HG03135 (cell line): Measurements from ENCODE around the gene OPA1.
A peak's percentile ranks its signal among the peaks of the same experiment; 100 is the strongest.

Experiments used
- ATAC-seq: cut with Tn5 transposase; IDR thresholded peaks from one replicate; pipeline ENCODE4 v1.9.1; 2021; ENCODE audit warnings: mild to moderate bottlenecking, moderate library complexity; ENCODE audit not compliant: unreplicated experiment

The OPA1 gene

GRCh38 chr3:193592841-193593667 lies at the start of gene OPA1:
TSS of gene OPA1 (plus strand) at chr3:193593208. CDS start at chr3:193593378, 170 bp downstream.
- ATAC-seq: peak; percentile 98

- no peak for ATAC-seq
These were observed 48.7 kb upstream of the OPA1 start for GRCh38 chr3:193544289-193544688.

DNA sequence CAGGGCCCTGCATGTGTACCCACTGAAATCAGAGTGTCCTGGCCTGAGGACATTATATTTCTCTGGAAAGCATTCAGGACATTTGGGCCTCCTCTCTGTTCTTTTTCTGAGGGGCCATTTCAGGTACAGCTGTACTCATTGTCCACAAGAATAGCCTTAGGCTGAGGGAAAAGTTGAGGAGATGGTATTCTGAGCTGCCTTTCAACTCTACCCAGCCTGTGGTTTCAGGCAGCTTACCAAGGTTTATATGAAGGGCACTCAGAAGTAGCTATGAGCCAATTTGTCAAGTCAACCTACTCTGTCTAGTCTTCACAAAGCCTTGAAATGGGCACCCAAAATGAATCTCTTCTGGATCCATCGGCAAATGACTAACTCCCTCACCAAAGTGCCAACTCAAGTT lies 47.7 kb upstream of the OPA1 start:
- no peak for ATAC-seq

DNA sequence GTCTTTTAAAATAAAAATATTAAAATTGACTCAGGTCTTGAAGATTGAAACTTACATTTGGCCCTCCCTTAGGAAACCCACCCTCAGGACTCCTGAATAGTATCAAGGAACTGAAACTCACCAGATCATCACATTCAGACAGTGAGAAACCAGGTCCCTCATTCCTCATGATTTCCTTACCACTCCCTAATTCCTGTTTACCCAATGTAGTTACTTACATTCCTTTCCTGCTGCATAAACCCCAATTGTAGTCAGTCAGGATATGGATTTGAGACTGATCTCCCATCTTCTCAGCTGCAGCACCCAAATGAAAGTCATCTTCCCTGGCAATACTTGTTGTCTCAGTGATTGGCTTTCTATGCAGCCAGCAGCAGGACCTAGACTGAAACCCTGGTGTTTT lies 46.9 kb upstream of the OPA1 start:
- no peak for ATAC-seq

- no peak for ATAC-seq
These were observed 44.6 kb upstream of the OPA1 start for GRCh38 chr3:193548406-193548805.

DNA sequence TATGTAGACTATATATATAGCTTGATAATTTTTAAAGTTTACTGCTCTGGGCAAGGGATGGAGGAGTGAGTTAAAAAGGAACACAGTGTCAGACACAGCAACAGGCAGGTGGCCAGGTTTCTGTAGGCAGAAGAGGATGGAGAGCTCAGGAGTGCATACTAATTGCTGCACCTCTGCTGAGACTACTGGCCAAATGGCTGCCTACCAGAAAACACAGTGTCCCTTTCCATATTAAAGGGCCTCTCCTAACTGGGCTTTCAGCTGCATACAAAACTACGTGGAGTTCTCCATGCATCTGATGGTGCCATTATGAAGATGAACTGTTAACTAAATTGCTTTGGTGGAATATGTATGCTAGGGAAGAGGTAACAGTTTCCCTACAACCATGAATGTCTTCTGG lies 40.1 kb upstream of the OPA1 start:
- no peak for ATAC-seq

- ATAC-seq: no peak
These were observed 39.4 kb upstream of the OPA1 start for GRCh38 chr3:193553586-193553985.

GRCh38 chr3:193554811-193555210 lies 38.2 kb upstream of the OPA1 start, which contains the start of gene ATP13A4:
TSS of gene ATP13A4 (minus strand) at chr3:193554895. CDS start at chr3:193554799, 96 bp downstream.
- no peak for ATAC-seq

DNA sequence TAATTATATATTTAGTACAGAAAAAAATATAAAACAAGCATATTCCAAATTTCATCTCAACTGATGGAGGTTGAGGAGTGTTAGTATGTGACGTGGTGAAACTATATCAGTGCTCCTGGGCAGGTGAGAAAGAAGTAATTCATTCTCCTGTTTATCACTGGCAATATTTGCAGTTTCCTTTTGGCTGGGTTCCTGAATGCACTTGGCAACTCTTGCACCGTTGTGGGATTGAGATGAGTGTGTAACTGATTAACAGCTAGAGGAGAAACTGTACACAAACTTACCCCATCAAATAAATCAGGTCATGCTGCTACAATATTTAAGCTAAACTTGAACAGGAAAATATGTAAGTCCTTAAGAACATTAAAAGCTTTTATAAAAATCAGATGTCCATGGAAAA lies 36.2 kb upstream of the OPA1 start:
- ATAC-seq: no peak

- no peak for ATAC-seq
These were observed 33.9 kb upstream of the OPA1 start for GRCh38 chr3:193559100-193559499.

DNA sequence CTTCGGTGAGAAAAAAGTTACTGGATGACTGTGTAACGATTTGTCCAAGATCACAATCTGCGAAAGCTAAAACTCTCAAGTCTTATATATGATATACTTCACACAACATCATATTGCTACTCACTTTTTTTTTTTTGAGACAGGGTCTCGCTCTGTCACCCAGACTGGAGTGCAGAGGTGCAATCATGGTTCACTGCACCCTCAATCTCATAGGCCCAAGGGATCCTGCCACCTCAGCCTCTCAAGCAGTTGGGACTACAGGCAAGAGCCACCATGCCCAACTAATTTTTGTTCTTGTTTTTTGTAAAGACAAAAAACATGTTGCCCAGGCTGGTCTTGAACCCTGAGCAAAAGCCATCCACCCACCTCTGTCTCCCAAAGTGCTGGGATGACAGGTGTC lies 32.9 kb upstream of the OPA1 start:
- ATAC-seq: no peak

GRCh38 chr3:193560870-193561269 lies 32.1 kb upstream of the OPA1 start:
- no peak for ATAC-seq

DNA sequence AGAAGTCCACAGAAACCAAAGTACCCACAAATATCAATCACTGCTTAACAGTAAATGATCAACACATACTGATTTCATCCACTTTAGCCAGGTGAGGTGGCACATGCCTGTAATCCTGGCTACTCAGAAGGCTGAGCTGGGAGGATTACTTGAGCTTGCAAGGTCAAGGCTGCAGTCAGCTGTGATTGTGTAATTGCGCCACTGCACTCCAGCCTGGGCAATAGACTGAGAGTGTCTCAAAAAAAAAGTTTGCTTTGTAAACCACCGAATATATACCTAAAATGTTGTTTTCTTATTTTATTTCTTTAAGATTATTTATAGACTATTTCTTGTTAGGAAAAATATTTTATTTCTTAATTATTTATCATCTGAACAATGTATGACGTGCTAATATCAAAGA lies 29.6 kb upstream of the OPA1 start:
- no peak for ATAC-seq

DNA sequence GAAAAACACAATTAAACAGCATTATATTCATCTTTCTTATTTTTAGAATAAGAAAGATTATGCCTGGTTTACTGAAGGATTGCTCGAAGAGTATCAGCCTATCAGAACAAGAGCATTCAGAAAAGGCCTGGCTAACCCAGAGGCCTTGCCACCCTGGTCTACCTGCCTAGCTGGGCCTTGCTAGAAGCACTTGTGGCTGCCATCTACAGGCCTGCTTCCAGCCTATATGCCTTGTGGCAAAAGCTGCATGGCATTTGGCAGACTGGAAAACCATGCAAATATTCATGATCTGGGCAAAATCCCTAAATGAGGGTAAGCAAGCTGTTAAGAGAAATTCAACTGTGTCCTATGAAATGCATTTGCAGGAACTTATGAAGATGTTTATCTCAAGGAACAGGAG lies 29.0 kb upstream of the OPA1 start:
- ATAC-seq: no peak

GRCh38 chr3:193569119-193569518 lies 23.9 kb upstream of the OPA1 start:
- ATAC-seq: no peak

DNA sequence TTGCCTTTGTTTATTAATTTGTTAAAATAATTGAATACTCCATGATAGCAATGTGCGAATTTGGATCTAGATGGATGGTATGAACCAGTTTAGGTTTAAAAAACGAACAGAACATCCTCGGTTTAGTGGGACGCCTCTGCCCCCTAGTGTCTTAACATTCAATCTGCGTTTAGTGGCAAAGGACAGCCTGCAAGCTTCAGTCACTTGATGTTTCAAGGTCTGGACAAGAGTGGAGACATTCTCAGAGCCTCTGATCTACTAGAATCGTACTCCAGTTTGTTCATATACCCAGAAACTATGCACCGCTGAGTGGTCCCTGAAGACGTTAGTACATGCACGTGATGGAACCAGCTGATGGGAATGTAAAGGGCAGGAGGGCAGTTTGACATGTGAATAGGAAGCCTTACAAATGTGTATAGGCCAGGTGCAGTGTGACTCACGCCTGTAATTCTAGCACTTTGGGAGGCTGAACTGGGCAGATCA lies 20.5 kb upstream of the OPA1 start:
- ATAC-seq: peak; percentile 68

GRCh38 chr3:193573403-193574191 lies 19.4 kb upstream of the OPA1 start:
- ATAC-seq: no peak

GRCh38 chr3:193574488-193575070 lies 18.4 kb upstream of the OPA1 start:
- no peak for ATAC-seq

DNA sequence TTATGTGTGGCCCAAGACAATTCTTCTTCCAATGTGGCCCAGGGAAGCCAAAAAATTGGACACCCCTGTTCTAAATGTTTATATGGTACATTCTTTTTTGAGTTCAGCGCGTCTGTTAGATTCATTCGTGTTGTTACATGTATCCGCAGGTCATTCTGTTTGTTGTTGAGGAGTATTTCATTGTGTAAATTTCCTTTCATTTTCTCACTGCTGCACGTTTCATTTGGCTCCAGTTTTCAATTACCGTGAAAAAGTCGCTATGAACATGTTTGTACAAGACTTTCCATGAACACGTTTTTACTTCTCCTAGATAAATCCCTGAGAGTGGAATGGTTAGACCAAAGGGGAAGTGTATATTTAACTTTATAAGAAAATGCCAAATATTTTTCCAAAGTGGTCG lies 7.5 kb upstream of the OPA1 start:
- no peak for ATAC-seq

DNA sequence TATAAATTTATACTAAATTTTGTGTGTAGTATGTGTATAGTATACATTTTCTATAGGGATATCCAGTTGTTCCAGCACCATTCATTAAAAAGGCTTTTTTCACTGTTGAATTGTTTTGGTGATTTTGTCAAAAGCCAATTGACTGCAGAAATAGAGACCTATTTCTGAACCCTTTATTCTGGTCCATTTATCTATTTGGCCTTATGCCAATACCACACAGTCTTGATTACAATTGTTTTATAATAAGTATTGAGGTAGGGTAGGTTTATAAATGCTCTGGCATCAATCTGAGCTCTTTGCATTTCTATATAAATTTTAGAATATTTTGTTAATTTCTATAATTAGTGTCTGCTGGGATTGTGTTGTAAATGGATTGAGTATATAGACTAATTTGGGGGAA lies 6.5 kb upstream of the OPA1 start:
- no peak for ATAC-seq

GRCh38 chr3:193589129-193589528 lies 3.9 kb upstream of the OPA1 start:
- no peak for ATAC-seq

- no peak for ATAC-seq
These were observed 3.4 kb upstream of the OPA1 start for GRCh38 chr3:193589616-193590015.
